HL-60 (cell line): ENCODE results near the gene FAT1.

ENCODE experiments used
- DNase-seq, 2 experiments: peaks; one replicate each; pipeline ENCODE4 v3.0.0-alpha.2; 2010 to 2020; ENCODE audit warnings: low read depth in 1 of 2, low spot score in 1 of 2
- H3K27ac ChIP-seq: fragments of 250-450 bp; sonication (Bioruptor Pico); replicated peaks from 2 replicates; pipeline ENCODE4 v1.5.1; 2020; ENCODE audit warnings: mild to moderate bottlenecking, moderate library complexity
- H3K27me3 ChIP-seq: fragments of 250-450 bp; sonication (Bioruptor Pico); 2 replicates; pipeline ENCODE4 v1.5.1; 2021; ENCODE audit warnings: mild to moderate bottlenecking, moderate library complexity; ENCODE audit not compliant: insufficient read depth, poor library complexity, severe bottlenecking
- H3K4me3 ChIP-seq: replicated peaks from 2 replicates; pipeline ENCODE4 v1.5.1; 2011; ENCODE audit warnings: mild to moderate bottlenecking, control low read depth, low read length; ENCODE audit not compliant: insufficient read depth
- GABPA ChIP-seq: IDR thresholded peaks from 2 replicates; pipeline ENCODE4 v1.6.1; 2012; ENCODE audit warnings: low read depth
- POLR2AphosphoS5 ChIP-seq: IDR thresholded peaks from 2 replicates; pipeline ENCODE4 v1.6.1; 2012; ENCODE audit warnings: low read depth
- SPI1 ChIP-seq: IDR thresholded peaks from 2 replicates; pipeline ENCODE4 v1.6.1; 2012; ENCODE audit warnings: low read depth, mild to moderate bottlenecking, borderline replicate concordance
- TF ChIP-seq, protein P1 (sequence below): IDR thresholded peaks from one replicate; pipeline ENCODE4 v1.5.1; 2011; ENCODE audit warnings: low read length, control low read depth, inconsistent platforms; ENCODE audit not compliant: insufficient read depth
- TF ChIP-seq, protein P2 (sequence below): IDR thresholded peaks from 2 replicates; pipeline ENCODE4 v1.6.1; 2012; ENCODE audit warnings: low read depth; ENCODE audit not compliant: insufficient replicate concordance

FAT1 gene

DNA sequence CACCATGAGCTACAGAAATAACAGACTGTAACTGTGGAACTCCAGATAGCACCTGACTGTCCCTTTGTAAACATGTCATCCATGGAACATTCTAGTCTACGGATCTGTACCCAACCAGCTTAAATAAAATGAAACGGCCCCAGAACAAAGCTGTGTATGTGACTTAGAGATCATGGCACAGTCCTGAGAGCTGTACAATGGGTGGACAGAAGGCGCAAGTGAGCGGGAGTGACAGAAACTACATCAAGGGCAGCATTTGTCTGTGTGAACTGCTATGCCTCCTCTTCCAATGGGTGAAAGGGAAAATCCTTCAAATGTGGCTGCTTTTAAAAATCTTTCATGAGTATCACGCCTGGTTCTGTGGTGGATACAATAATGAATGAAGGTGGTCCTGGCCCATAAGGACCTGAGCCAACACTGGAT, 72.5 kb downstream of the FAT1 start:
- Histone ChIP-seq H3K27me3 (no peaks in the 10 kb centered on the region), H3K4me3 (no peak overlapping the region), H3K27ac (no peak overlapping the region)
- TF ChIP-seq, protein P1, sequence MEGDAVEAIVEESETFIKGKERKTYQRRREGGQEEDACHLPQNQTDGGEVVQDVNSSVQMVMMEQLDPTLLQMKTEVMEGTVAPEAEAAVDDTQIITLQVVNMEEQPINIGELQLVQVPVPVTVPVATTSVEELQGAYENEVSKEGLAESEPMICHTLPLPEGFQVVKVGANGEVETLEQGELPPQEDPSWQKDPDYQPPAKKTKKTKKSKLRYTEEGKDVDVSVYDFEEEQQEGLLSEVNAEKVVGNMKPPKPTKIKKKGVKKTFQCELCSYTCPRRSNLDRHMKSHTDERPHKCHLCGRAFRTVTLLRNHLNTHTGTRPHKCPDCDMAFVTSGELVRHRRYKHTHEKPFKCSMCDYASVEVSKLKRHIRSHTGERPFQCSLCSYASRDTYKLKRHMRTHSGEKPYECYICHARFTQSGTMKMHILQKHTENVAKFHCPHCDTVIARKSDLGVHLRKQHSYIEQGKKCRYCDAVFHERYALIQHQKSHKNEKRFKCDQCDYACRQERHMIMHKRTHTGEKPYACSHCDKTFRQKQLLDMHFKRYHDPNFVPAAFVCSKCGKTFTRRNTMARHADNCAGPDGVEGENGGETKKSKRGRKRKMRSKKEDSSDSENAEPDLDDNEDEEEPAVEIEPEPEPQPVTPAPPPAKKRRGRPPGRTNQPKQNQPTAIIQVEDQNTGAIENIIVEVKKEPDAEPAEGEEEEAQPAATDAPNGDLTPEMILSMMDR, result no peak
- TF ChIP-seq, protein P2, sequence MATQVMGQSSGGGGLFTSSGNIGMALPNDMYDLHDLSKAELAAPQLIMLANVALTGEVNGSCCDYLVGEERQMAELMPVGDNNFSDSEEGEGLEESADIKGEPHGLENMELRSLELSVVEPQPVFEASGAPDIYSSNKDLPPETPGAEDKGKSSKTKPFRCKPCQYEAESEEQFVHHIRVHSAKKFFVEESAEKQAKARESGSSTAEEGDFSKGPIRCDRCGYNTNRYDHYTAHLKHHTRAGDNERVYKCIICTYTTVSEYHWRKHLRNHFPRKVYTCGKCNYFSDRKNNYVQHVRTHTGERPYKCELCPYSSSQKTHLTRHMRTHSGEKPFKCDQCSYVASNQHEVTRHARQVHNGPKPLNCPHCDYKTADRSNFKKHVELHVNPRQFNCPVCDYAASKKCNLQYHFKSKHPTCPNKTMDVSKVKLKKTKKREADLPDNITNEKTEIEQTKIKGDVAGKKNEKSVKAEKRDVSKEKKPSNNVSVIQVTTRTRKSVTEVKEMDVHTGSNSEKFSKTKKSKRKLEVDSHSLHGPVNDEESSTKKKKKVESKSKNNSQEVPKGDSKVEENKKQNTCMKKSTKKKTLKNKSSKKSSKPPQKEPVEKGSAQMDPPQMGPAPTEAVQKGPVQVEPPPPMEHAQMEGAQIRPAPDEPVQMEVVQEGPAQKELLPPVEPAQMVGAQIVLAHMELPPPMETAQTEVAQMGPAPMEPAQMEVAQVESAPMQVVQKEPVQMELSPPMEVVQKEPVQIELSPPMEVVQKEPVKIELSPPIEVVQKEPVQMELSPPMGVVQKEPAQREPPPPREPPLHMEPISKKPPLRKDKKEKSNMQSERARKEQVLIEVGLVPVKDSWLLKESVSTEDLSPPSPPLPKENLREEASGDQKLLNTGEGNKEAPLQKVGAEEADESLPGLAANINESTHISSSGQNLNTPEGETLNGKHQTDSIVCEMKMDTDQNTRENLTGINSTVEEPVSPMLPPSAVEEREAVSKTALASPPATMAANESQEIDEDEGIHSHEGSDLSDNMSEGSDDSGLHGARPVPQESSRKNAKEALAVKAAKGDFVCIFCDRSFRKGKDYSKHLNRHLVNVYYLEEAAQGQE, result no peak
- TF ChIP-seq GABPA (no peak), POLR2AphosphoS5 (no peak), SPI1 (no peak)
- no peak for DNase-seq

DNA sequence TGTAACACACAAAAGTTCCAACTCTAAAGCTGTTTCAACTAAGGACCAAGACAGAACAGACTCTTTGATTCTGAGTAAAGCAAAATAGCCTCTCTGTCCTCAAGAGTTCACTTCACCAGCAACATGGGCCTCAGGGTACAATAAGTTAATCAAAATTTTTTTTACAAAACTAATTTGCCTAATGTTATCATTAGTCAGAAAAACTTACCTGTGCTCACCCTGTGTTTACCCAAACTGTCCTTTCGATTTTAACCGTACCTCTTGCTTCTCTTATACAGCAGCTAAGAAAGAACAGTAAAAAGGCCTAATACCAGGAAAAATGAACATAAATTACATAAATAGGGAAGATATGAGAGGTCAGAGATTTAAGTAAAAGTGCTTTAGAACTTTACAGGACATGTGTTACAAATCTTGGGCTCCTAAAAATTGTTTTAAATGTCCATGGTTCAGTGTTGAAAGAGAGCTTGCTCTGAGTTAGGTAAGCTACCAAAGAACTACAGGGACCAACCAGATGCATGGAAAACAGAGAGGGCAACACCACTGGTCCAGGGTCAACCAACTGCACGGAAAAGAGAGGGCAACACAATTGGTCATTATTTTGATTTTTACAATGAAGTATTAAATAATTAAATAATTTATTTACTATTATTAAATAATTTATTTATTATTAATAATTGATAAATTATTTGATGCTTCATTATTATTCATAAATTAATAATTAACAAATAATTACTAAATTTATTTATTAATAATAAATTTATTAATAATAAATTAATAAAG, 73.1 kb downstream of the FAT1 start:
- Histone ChIP-seq H3K27ac (no peak overlapping the region), H3K4me3 (no peak overlapping the region), H3K27me3 (no peaks in the 10 kb centered on the region)
- DNase-seq, result no peak
- TF ChIP-seq POLR2AphosphoS5 (no peak), SPI1 (no peak), GABPA (no peak)
- TF ChIP-seq, protein P2, result no peak
- TF ChIP-seq, protein P1, result no peak

DNA sequence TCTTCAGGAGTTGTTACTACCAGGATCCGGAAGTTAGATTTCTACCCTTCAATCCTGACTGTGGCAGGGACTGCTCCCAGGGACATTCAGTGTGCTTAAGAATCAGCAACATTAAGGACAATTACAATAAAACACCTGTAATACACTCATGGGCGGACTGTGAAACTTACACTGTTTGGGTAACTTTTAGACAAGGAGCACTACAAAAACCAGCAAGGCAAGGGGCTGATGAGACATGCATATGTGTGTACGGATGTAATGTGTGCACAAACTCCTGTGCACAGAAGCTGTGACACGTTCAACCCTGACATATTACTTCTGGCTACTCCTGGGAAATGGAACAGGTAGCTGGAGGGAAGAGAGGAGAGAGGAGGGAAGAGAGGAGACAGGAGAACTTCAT, 75.8 kb downstream of the FAT1 start:
- Histone ChIP-seq H3K27ac (no peak overlapping the region), H3K27me3 (no peaks in the 10 kb centered on the region), H3K4me3 (no peak overlapping the region)
- TF ChIP-seq SPI1 (no peak), GABPA (no peak), POLR2AphosphoS5 (no peak)
- TF ChIP-seq, protein P2, result no peak
- TF ChIP-seq, protein P1, result no peak
- DNase-seq, result no peak
